ES-I3 (cell line): ENCODE measurements around the gene RIC1.
"Not testable (repeated sequence)": the region's sequence is repeated elsewhere in the genome, so short reads cannot be mapped to it uniquely, and the experiment has no call there.

ENCODE experiments used
- H3K36me3 ChIP-seq: 2 replicates; pipeline ENCODE4 v1.6.1; 2013; ENCODE audit warnings: mild to moderate bottlenecking, low read length, control low read depth, moderate library complexity; ENCODE audit not compliant: insufficient read depth
- H3K4me1 ChIP-seq: 2 replicates; pipeline ENCODE4 v1.6.1; 2013; ENCODE audit warnings: mild to moderate bottlenecking, control low read depth, low read length; ENCODE audit not compliant: insufficient read depth
- H3K9ac ChIP-seq: 2 replicates; pipeline ENCODE4 v1.6.1; 2013; ENCODE audit warnings: low read depth, mild to moderate bottlenecking, low read length, moderate library complexity
- H3K9me3 ChIP-seq: 2 replicates; pipeline ENCODE4 v1.6.1; 2013; ENCODE audit warnings: mild to moderate bottlenecking, low read length, moderate library complexity; ENCODE audit not compliant: control insufficient read depth, insufficient read depth

The RIC1 gene

GRCh38 chr9:5670079-5670478, 41.2 kb downstream of the RIC1 start:
- Histone ChIP-seq H3K36me3 (no peaks in the 10 kb centered on the region), H3K4me1 (peaks cover 4% of the 10 kb centered on the region; the same call in 1 of the 2 replicates), H3K9me3 (peaks cover 2% of the 10 kb centered on the region; the same call in 1 of the 2 replicates), H3K9ac (no peak overlapping the region)

- H3K9me3 ChIP-seq, result peaks cover 2% of the 10 kb centered on the region; the same call in 1 of the 2 replicates
- no peaks in the 10 kb centered on the region for H3K36me3 ChIP-seq
- H3K9ac ChIP-seq, result no peak overlapping the region
- H3K4me1 ChIP-seq, result peaks cover 4% of the 10 kb centered on the region; the same call in 1 of the 2 replicates
These were observed 42.9 kb downstream of the RIC1 start for GRCh38 chr9:5671711-5672353.

- not testable (repeated sequence) for H3K4me1 ChIP-seq, H3K9ac ChIP-seq, H3K36me3 ChIP-seq, H3K9me3 ChIP-seq
These were observed 46.1 kb downstream of the RIC1 start for GRCh38 chr9:5675046-5675445.

GRCh38 chr9:5683591-5683990, 54.7 kb downstream of the RIC1 start:
- H3K36me3 ChIP-seq, H3K9me3 ChIP-seq, H3K4me1 ChIP-seq, H3K9ac ChIP-seq: not testable (repeated sequence)

- H3K4me1 ChIP-seq, result no peaks in the 10 kb centered on the region
- no peaks in the 10 kb centered on the region for H3K36me3 ChIP-seq
- H3K9me3 ChIP-seq, result no peaks in the 10 kb centered on the region
- no peak overlapping the region for H3K9ac ChIP-seq
These were observed 55.2 kb downstream of the RIC1 start for GRCh38 chr9:5684101-5684500.

GRCh38 chr9:5688109-5688508, 59.2 kb downstream of the RIC1 start:
- H3K9me3 ChIP-seq, result no peaks in the 10 kb centered on the region
- H3K4me1 ChIP-seq, result no peaks in the 10 kb centered on the region
- no peak overlapping the region for H3K9ac ChIP-seq
- H3K36me3 ChIP-seq, result no peaks in the 10 kb centered on the region

GRCh38 chr9:5690278-5690677, 61.4 kb downstream of the RIC1 start:
- Histone ChIP-seq H3K9me3 (no peaks in the 10 kb centered on the region), H3K9ac (no peak overlapping the region), H3K36me3 (no peaks in the 10 kb centered on the region), H3K4me1 (no peaks in the 10 kb centered on the region)

GRCh38 chr9:5695860-5696259, 67.0 kb downstream of the RIC1 start:
- H3K9ac ChIP-seq, result no peak overlapping the region
- no peaks in the 10 kb centered on the region for H3K36me3 ChIP-seq
- H3K9me3 ChIP-seq, result no peaks in the 10 kb centered on the region
- no peaks in the 10 kb centered on the region for H3K4me1 ChIP-seq

GRCh38 chr9:5696884-5697283, 68.0 kb downstream of the RIC1 start:
- no peaks in the 10 kb centered on the region for H3K4me1 ChIP-seq
- no peaks in the 10 kb centered on the region for H3K36me3 ChIP-seq
- no peaks in the 10 kb centered on the region for H3K9me3 ChIP-seq
- no peak overlapping the region for H3K9ac ChIP-seq

GRCh38 chr9:5698004-5698403, 69.1 kb downstream of the RIC1 start:
- no peaks in the 10 kb centered on the region for H3K36me3 ChIP-seq
- no peak overlapping the region for H3K9ac ChIP-seq
- H3K9me3 ChIP-seq, result no peaks in the 10 kb centered on the region
- H3K4me1 ChIP-seq, result no peaks in the 10 kb centered on the region

- no peak overlapping the region for H3K9ac ChIP-seq
- no peaks in the 10 kb centered on the region for H3K36me3 ChIP-seq
These were observed 70.1 kb downstream of the RIC1 start for GRCh38 chr9:5698810-5699556.

GRCh38 chr9:5708414-5708813, 79.5 kb downstream of the RIC1 start:
- Histone ChIP-seq H3K36me3 (no peaks in the 10 kb centered on the region), H3K4me1 (no peaks in the 10 kb centered on the region), H3K9ac (no peak overlapping the region), H3K9me3 (no peaks in the 10 kb centered on the region; the same call in 1 of the 2 replicates)

More at GRCh38 chr9:5698810-5699556, 70.1 kb downstream of the RIC1 start:
- Histone ChIP-seq H3K4me1 (no peaks in the 10 kb centered on the region), H3K9me3 (no peaks in the 10 kb centered on the region)

GRCh38 chr9:5712651-5713390, 83.9 kb downstream of the RIC1 start:
- Histone ChIP-seq H3K9ac (no peak overlapping the region), H3K9me3 (no peaks in the 10 kb centered on the region; the same call in 1 of the 2 replicates), H3K36me3 (no peaks in the 10 kb centered on the region; the same call in 1 of the 2 replicates), H3K4me1 (no peaks in the 10 kb centered on the region)

- Histone ChIP-seq H3K9ac (no peak overlapping the region), H3K4me1 (no peaks in the 10 kb centered on the region), H3K36me3 (no peaks in the 10 kb centered on the region; the same call in 1 of the 2 replicates), H3K9me3 (no peaks in the 10 kb centered on the region)
These were observed 85.8 kb downstream of the RIC1 start for GRCh38 chr9:5714501-5715401.
